Epidermal melanocyte (primary cell): ENCODE results near the gene SOX1.

ENCODE experiments used
- DNase-seq: peaks from one replicate; pipeline ENCODE4 v3.0.0; 2011; ENCODE audit warnings: low spot score; ENCODE audit not compliant: insufficient read length

Gene SOX1

DNA sequence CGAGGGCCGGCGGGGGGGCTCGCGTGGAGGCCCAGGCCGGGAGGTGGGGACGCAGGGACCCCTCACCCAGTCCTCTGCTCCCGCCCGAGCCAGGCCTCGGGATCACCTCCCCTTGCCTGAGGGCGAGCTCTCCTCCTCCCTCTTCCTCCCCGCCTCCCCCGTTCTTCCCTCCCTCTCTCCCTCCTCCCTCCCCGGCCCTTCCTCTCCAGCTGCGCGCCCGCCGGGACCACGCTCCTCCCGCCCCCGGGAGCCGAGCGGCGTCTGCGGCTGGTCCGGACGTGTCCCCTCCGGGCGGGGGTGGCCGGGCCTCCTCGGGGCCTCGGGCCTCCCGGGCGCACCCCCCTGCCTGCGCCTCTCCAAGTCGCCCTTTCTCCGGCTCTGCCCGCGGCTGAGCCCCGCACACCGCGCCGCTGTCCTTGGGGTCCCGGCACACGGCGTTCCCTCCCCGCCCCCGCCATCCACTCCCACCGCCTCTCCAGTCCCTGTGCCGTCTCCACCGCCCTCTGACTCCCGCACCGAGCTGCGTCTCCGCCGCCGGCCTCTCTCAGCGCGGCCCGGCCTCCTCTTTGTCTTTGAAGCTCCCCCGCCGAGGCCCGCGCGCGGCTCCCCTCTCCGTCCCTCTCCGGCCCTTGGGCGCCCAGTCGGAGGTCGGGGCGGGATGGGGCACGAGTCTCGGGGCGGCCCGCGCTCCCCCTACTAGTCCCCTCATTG, 5.7 kb downstream of the SOX1 start:
- peak; percentile 83 for DNase-seq

DNA sequence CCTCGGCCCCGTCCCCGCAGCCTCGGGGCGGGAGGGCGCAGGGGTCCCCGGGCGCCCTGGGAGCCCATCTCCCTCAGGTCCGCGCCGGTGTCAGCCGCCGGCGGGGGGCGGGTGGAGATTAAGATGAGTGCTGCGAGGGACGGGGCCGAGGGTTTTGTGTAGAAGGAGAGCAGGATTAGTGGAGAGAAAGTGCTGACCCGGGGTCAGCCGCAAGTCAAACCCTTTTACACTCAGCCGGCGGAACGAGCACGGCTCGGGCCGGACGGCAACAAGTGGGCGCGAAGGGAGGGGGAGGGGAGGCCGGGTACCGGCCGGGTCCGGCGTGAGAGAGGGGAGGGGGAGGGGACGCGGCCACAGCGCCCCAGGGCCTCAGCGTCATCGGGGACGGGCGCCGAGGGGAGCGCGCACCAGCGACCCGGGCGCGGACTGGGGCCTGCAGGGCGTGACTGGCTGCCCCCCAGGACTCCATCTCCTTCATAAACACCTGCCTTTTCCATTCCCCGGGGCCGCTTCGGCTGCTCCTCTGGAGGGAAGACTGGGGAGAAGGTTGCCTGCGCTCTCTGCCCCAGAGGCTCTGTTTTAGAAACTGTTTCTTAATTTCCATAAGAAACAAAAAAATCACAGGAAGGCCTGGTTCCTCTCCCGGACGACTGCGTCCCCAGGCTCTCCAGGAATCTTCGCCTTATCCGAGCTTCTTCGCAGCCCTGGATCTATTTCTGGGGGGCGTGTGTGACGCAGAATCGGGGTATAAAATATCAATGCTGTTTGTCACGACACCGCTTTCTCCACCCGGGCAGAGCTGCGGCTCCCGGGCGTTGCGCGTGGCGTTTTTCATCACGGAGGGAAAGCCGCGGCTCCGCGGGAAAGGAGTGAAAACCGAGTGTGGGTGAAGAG, 6.5 kb downstream of the SOX1 start:
- no peak for DNase-seq

DNA sequence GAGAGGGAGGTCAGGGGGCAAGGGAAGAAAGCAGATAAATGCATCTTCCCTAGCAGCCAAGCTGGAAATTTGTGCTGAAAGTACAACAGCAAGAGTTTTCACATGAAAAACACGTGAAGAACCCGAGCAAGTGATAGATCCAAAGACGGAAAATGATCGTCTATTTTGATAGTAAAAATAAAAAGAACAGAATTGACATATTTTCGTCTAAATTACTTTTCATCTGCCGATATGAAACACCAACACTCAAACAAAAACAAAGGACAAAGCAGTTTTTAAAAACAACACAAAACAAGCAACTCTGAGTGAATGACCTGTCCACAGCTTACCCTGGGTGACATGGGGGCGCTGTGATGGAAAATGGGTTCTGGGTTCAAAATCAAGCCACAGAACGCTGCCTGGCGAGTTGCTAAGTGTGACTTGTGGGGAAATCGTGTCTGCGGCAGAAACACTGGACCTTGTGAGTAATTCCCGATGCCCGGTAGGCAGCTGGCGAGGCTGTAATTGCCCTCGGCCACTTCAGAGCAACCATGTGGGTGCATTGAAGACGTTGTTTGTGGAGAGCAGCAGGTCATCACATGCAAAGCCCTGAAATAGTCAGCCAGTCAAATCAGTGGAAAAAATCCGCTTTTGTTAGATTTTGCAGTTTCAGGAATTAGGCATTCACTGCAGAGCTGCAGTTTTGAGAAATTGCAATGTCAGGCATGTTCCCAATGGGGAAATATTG, 7.4 kb downstream of the SOX1 start:
- no peak for DNase-seq

DNA sequence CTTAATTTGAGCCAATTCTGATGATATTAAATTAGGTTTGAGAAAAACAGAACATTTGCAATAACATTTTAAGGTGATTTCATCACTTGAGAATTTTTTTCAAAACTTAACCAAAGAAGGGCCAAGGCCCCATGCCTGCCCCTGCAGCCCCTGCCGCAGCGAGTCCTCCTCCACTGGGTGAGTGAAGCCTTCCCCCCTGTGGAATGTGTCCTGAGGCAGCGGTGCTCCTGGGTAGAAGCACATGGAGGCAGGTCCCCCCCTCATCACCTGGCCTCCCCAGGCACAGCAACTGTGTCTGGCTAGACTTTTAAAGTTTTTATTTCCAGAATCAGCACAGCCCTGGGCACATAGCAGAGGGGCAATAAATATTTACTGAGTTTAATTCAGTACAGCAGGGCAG, 10.8 kb downstream of the SOX1 start:
- no peak for DNase-seq

DNA sequence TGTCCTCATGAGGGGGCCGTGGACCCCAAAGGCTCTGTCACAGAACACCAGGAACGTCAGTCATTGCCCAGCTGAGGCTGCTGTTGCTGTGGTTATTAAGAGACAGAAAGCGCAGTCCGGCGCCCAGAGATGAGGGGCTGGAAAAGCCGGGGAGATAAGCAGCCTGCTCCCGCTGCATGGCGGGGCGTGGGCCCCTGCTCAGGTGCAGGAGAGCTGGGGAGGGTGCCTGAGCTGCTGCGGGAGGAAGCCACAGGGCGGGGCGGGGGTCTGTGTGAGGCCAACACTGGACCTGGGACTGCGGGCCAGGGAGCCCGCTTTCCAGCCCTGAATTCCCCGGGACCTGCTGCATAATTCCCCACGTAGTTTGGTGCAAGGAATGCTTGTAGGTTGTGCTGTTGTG, 11.3 kb downstream of the SOX1 start:
- no peak for DNase-seq

DNA sequence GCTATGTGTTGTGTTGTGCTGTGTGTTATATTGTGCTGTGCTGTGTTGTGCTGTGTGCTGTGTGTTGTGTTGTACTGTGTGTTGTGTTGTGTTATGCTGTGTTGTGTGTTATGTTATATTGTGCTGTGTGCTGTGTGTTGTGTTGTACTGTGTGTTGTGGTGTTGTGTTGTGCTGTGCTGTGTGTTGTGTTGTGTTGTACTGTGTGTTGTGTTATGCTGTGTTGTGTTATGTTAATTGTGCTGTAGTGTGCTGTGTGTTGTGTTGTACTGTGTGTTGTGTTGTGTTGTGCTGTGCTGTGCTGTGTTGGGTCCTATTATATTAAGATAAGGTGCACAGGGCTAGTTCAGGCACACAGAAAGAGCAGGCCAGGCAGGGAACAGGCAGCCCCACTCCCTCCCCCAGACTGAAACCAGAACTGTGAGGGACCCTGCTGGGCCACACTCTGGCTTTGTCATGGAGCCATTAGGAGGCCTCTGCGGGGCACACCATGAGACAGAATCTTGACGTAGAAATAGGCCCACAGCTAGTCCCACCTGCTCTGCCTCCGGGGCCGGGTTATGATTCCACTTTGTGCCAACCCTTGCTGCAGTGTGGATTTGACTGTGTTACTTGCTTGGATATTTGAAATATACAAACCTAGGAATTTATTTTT, 12.1 kb downstream of the SOX1 start:
- no peak for DNase-seq

DNA sequence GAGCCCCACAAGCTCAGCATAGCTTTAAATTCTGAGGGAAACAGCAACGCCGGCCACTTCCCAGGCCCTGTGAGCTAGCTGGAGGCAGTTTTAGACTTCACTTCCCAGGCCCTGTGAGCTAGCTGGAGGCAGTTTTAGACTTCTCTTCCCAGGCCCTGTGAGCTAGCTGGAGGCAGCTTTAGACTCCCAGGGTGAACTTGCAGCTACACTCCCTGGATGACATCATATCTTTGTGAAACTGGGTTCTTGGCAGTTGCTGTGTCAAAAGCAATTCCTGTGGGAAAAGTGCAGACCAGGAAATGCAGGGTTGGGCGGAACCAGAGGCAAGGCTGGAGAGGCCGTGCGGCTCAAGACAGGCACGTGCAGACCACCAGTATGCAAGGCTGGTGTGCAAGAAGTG, 12.7 kb downstream of the SOX1 start:
- no peak for DNase-seq

DNA sequence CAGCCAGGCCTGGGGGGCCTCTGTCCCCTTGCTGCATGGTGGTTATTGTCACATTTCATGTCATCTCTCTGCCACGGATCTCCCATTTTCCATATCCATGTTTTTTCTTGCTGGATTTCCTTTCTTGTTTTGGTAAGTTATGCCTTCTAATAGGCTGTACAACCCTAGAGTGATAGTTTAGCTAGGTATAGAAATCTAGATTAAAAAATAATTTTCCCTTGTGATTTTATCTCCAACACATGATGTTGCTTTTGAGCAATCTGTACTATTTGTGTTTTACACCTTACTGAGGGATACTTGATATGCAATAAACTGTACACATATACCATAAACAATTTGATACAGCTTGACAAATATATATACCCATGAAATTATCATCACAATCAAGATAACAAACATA, 17.0 kb downstream of the SOX1 start:
- no peak for DNase-seq

DNA sequence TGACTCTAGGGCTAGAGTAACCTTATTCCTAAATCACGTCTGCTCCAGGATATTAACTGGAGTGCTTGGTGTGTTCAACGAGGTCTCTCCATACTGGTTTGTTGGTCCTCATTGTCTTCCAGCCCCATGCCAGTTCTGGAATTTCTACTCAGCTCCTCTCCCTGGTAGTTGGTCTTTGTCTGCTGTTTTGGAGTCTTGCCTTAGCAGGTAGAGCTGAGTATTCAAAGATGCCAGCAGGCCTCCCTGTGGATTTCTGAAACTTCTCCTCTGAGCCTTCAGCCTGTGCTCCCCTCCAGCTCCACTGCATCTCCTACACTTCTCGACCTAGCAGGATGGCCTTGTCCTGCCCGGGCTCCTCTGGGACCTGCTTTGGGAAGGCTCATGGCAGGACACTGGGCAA, 25.5 kb downstream of the SOX1 start:
- DNase-seq = no peak

DNA sequence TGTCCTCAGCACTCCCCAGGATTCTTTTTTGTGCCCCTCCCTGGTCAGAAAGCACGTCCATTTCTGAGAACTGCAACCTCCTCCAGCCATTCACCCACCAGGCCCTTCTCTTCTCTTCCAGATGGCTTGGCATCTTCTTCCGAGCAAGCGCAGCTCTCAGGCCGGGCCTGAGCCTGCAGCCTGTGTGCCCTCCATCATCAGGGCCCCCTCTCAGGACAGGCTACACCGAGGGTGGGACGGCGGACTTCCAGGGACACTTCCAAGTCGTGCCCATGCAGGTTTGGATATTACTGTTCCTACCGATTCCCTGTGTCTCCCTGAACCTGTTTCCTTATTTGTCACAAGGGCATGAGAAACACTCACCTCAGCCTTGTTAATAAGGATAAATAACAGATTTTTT, 28.4 kb downstream of the SOX1 start:
- no peak for DNase-seq

DNA sequence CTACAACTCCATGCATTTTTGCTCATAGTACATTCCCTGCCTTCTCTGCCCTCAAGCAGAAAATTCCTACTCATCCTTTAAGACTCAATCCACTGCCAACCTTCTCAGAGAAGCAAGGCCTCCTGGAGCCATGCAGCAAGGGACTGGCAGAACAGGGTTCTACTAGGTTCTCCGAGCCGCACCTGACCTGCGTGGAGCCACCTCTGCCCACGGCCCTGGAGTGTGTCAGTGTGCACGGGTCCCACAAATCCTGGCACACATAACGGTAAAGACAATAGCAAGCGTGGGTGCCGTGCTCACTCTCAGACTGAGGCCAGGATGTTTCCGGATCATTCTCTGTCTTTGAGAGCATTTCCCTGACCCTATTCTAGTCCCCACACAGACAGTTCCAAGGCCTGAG, 30.0 kb downstream of the SOX1 start:
- no peak for DNase-seq

DNA sequence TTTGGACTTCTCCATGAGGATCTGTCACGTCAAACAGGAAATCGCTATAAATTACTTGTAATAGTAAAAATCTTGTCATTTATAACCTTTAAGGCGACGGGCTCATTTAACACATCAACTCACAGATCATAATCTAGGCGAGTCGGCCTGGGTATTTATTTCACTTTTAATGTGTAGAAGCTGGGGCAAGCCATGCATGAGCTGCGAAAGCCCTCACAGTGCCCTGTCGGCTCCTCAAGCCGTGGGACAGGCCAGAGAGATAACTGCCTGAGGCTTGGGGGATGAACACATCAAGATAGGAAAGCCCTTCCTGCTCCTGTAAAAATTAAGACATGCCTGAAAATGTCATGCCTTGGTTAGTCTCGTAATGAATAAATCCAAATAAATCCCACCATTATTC, 30.8 kb downstream of the SOX1 start:
- DNase-seq = no peak

DNA sequence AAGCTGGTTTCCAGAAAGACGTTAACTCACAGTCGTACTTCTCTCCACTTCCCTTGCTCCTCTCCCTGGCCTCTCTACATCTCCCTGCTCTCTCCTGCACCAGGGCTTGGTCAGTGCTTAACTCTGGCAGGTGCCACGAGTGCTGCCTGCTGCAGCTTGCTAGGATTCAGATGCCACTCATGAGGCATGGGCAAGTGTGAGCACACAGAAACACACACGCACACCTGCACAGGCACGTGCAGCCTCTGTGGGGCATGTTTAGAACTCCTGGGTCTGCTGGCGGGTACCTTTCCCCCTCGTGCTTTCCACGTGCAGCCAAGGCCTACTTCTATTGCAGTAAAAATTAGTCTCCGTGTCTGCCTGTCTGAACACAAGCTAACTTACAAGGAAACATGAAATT, 31.8 kb downstream of the SOX1 start:
- no peak for DNase-seq

DNA sequence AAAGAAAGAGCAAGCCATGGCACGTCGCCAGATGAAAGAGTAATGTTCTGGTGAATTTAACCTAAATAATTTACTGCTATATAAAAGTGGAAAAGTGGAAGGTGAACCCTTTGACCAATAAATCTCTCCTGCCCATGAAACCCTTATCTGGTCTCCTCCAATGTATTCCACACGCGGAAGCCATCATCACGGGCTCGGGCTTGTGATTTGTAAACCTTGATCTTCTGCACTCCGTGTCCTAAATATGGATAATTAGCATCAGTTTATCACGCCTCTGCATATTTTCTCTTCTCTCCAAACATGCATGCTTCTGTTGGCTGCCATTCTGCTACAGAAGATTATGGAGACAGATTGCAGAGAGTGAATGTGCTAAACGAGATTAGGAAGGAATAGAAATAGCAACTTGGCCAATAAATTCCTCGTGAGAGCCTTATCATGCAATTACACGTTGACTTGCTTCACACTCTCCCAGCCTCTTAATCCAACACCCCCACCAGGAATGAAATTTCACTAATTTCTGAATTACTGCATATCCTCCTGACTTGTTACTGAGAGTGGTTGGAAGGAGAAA, 34.5 kb downstream of the SOX1 start:
- no peak for DNase-seq

DNA sequence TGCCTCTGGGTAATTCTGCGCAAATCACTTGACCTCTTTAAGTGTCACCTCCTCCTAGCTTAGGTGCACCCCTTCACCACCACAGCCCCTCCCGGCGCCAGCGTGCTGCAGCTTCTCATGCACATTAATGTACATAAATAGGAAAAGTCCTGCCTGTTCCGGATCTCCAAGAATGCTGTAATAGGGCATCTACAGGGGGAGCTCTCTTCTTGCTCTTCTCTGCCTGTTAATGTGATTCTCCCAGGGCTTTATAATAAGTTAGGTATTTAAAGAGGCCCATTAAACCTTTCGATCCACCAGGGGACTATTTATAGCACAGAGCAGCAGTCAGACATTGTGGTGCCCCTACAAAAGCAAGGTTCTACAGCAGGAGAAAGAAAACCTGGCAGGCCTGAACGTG, 35.3 kb downstream of the SOX1 start:
- no peak for DNase-seq

DNA sequence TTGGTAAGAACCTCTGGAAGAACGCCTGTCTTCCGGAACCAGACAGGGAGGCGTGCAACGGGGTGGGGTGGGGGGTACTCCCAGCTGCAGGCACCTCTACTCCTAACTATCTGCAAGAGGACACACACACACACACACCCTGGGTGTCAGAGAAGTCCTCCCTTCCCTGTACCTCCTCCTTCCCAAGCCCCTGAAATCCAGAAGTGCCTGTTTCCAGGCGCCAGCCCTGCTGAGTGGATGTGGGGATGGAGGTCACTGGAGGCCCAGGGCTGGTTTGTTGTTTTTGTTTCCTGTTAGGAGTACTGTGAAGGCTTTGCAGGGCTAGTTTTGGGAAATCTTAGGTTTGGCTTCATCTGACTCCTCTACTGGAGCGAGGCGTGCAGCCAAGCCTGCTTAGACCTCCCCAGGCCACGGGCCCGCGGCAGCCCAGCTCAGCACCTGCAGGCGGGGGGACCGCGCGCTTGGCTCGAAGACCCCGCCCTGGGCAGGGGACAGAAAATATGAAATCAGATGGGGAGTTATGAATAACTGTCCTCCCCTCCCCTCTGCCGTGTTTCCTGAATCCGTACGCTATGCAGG, 36.4 kb downstream of the SOX1 start:
- DNase-seq = no peak

DNA sequence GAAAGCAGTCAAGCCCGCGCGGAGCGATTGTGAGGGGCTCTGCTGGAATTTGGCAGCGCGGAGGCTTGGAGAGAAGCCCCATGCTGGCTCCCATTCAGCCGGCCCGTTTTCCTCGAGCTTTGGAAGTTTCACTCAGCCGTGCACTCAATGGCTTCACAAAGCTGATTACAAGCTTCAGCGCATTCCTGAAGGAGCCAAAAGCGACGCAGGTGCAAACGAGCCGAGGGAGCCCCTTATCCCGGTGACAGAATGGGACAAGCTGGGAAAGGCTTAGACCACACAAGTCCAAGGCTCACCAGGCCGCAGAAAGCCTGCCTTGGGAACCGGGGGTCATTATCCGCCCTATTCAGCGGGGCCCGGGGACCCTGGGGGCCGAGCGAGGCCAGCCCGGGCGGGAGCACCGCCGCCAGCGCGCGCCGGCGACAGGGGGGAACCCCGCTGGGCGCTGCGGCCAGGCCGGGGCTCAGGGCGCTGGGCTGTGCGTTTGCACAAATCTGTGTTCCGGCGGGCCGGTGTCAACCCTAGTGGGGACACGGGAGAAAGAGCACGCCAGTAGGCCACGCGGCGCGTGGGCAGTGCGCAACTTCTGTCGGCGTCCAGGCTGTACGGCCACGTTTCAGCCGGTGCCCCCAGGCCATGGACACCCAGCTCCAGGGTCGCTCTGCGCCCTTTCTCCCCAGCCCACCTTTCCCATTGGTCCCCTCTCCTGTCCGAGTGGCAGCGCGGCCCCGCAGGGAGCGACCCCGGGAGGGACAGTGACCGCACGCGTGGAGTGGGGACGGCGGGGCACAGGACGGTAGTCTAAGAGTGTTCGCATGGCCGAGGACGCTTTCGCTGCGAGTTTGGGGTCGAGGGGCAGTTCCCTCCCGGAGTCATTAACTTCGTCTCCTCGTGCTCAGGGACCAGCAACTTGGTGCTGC, 37.3 kb downstream of the SOX1 start:
- DNase-seq = no peak

DNA sequence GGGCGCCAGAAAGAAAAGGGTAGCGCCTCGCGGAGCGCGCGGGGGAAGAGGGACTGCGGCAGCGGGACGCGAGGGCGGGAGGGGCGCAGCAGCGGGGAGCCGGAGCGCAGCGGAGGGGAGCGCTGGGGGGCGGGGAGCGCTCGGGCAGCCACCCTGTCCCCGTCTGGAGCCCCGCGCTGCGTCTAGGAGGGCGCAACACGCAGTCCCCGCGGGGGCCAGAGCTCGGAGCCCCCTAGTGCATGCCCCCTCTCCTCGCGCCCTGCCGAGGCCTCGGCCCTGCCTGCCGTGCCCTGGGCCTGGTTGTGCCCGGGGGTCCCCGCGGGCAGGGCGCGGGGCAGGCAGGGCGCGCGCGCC, 37.9 kb downstream of the SOX1 start:
- no peak for DNase-seq

DNA sequence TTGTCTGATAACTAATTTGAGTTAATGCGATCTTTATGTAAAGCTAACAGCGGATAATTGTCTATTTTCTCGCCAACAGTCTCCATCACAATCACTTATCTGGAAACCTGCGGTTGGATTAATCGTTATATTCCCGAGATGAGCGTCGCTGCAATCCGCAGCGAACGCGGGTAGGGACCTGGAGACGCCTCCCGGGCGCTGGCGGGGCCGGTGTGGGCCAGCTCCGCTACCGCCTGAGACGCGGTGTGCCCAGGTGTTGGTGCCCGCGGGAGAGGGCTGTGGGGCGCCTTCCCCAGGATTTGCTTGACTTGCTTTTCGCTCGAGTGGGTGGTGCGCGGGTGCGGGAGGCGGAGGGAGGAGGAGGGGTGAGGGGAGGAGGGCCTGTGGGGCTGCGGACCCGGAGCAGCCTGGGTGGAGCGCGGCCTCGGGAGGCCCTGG, 38.3 kb downstream of the SOX1 start:
- no peak for DNase-seq

DNA sequence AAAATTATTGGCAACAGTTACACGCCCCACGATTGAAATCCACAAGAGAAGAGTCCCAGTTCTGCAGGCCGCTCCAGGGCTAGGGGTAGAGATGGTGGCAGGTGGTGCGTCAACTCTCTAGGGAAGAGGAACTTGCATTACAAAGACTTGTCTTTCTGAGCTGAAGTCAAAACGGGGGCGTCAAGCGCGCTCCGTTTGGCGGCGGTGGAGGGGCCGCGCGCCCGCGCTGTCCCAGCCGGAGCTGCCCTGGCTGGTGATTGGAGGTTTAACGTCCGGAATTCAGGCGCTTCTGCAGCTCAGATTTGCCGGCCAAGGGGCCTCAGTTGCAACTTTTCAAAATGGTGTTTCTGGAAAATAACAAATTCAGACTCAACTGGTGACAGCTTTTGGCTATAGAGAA, 38.9 kb downstream of the SOX1 start:
- no peak for DNase-seq
